ENCODE measurements around the gene SBF2. TPM values are rescaled to one million over a fixed set of nuclear protein-coding genes. Genes with fewer than 3 reads are reported as not detected.

Gene SBF2
- total RNA-seq, 1 donor from 2014 or later: 12.0 TPM

DNA sequence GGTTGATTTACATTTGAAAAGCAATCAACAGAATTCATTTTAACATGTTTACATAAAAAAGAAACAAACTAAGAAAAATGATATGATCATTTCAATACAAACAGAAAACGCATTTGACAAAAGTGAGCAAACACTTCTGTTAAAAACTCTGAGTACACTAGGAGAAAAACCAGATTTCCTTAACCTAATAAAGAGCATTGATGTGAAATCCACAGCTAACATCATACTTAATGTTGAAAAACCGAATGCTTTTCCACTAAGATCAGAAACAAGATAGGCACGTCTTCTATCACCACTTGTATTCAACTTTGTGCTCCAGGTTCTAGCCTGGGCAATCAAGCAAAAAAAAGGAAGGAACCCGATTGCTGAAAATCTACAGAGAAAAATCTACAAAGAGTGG is 227.6 kb downstream of the SBF2 start:
- Mint-ChIP-seq H3K4me3 (no peak overlapping the region), H3K27me3 (no peaks in the 10 kb centered on the region), H3K36me3 (ENCODE audit: low read depth) (no peaks in the 10 kb centered on the region), H3K4me1 (peaks cover 3% of the 10 kb centered on the region), H3K27ac (no peak overlapping the region), H3K9me3 (peaks cover 16% of the 10 kb centered on the region)
- intact Hi-C loops (cut with micrococcal nuclease): no loop called here
- POLR2A ChIA-PET: no interaction called here
- TF ChIP-seq, protein P1, sequence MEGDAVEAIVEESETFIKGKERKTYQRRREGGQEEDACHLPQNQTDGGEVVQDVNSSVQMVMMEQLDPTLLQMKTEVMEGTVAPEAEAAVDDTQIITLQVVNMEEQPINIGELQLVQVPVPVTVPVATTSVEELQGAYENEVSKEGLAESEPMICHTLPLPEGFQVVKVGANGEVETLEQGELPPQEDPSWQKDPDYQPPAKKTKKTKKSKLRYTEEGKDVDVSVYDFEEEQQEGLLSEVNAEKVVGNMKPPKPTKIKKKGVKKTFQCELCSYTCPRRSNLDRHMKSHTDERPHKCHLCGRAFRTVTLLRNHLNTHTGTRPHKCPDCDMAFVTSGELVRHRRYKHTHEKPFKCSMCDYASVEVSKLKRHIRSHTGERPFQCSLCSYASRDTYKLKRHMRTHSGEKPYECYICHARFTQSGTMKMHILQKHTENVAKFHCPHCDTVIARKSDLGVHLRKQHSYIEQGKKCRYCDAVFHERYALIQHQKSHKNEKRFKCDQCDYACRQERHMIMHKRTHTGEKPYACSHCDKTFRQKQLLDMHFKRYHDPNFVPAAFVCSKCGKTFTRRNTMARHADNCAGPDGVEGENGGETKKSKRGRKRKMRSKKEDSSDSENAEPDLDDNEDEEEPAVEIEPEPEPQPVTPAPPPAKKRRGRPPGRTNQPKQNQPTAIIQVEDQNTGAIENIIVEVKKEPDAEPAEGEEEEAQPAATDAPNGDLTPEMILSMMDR (IDR thresholded peaks at IDR 0.05): no peak
- ATAC-seq (ENCODE audit: low read depth) (no peak), DNase-seq (no peak)
- CTCF ChIA-PET: interaction anchor here (1.5 kb wide), 1 partner anchor 10 kb away, joined by 3 read pairs; no protein-coding TSS in a partner anchor

- no peak for ATAC-seq (ENCODE audit: low read depth)
- H3K27ac Mint-ChIP-seq: no peak overlapping the region
- CTCF ChIA-PET: no interaction called here
These were observed 229.2 kb downstream of the SBF2 start for GRCh38 chr11:10064828-10065227.

GRCh38 chr11:10058356-10058755 is 235.7 kb downstream of the SBF2 start:
- DNase-seq: no peak
- ATAC-seq (ENCODE audit: low read depth): no peak
- Mint-ChIP-seq H3K27me3 (no peaks in the 10 kb centered on the region), H3K36me3 (ENCODE audit: low read depth) (peaks cover 8% of the 10 kb centered on the region), H3K27ac (no peak overlapping the region), H3K4me3 (no peak overlapping the region), H3K9me3 (peaks cover 48% of the 10 kb centered on the region), H3K4me1 (no peaks in the 10 kb centered on the region)
- CTCF ChIA-PET: interaction anchor here (1.0 kb wide), 1 partner anchor 19 kb away, joined by 3 read pairs; no protein-coding TSS in a partner anchor
- TF ChIP-seq, protein P1 (IDR thresholded peaks at IDR 0.05): no peak
- intact Hi-C loops (cut with micrococcal nuclease): no loop called here
- POLR2A ChIA-PET: no interaction called here

More at GRCh38 chr11:10064828-10065227, 229.2 kb downstream of the SBF2 start:
- POLR2A ChIA-PET: no interaction called here
- Mint-ChIP-seq H3K36me3 (ENCODE audit: low read depth) (peaks cover 2% of the 10 kb centered on the region), H3K4me3 (no peak overlapping the region), H3K4me1 (peaks cover 3% of the 10 kb centered on the region), H3K9me3 (peaks cover 23% of the 10 kb centered on the region), H3K27me3 (no peaks in the 10 kb centered on the region)
- intact Hi-C loops (cut with micrococcal nuclease): no loop called here
- TF ChIP-seq, protein P1 (IDR thresholded peaks at IDR 0.05): no peak
- DNase-seq: no peak

DNA sequence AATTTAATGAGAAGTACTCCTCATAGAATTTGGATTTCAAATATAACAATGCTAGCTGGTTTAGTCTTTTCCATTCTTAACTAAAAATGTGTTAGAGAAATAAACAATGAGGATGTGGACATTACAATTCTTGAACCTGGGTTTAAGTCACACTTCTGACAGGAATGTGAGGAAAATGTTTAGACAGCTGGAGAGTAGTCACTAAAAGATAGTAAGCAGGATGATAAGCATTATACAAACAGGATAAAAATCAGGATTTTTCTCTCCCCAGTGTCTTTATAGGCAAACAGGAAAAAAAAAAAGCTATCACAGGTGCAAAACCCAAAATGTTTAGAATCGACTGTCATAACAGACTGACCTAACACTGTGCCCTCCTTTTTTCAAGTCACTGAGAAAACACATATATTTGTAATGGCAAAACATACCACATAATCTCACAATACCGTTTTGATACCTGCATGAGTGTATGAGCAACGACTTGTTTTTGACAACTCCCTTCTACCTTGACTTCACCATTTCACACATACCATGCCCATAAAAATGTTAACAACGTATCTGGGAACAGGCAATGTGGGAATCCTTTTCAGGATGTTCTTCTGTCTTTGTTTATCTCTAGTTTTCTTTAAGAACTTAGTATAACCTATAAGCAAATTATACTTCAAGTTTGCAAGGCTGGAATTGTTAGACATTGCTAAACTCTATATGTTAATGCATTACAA is 242.0 kb downstream of the SBF2 start:
- no peaks in the 10 kb centered on the region for H3K27me3 Mint-ChIP-seq
- POLR2A ChIA-PET: no interaction called here
- TF ChIP-seq, protein P1 (IDR thresholded peaks at IDR 0.05): no peak
- intact Hi-C loops (cut with micrococcal nuclease): no loop called here
- H3K4me3 Mint-ChIP-seq: no peak overlapping the region
- CTCF ChIA-PET: no interaction called here
- peaks cover 2% of the 10 kb centered on the region for H3K4me1 Mint-ChIP-seq
- no peaks in the 10 kb centered on the region for H3K36me3 Mint-ChIP-seq (ENCODE audit: low read depth)
- peaks cover 8% of the 10 kb centered on the region for H3K9me3 Mint-ChIP-seq
- DNase-seq (no peak), ATAC-seq (ENCODE audit: low read depth) (no peak)
- H3K27ac Mint-ChIP-seq: no peak overlapping the region

GRCh38 chr11:10050561-10050960 is 243.5 kb downstream of the SBF2 start:
- ATAC-seq (ENCODE audit: low read depth) (no peak), DNase-seq (no peak)
- ChIA-PET POLR2A (no interaction called here), CTCF (no interaction called here)
- no peaks in the 10 kb centered on the region for H3K27me3 Mint-ChIP-seq
- H3K36me3 Mint-ChIP-seq (ENCODE audit: low read depth): no peaks in the 10 kb centered on the region
- TF ChIP-seq, protein P1 (IDR thresholded peaks at IDR 0.05): no peak
- peaks cover 4% of the 10 kb centered on the region for H3K9me3 Mint-ChIP-seq
- peaks cover 2% of the 10 kb centered on the region for H3K4me1 Mint-ChIP-seq
- H3K27ac Mint-ChIP-seq: no peak overlapping the region
- intact Hi-C loops (cut with micrococcal nuclease): no loop called here
- no peak overlapping the region for H3K4me3 Mint-ChIP-seq
